ENCODE results near the gene PATJ. TPM values are rescaled to one million over a fixed set of nuclear protein-coding genes. Genes with fewer than 3 reads are reported as not detected.

Gene PATJ
- total RNA-seq, 1 experiment from 2014 or later = 48.8 TPM

DNA sequence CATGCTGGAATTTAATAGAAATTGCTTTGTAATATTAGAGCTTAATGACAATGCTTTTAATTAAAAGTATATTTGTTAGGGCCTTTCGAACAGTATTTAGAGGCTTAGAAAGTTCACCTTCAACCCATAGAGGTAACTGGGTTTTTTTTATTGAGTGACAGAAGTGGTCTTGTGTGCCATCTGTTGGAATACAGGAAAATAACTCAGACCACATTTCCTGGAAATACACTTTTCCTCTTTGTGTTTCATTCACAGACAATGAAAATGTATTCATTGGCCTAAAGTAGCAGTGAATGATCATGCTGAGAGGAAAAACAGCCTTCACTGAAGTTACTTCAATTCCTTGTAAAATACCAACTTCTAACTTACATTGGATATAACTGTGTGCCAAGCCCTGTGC is 368.8 kb downstream of the PATJ start:
- no peak overlapping the region for H3K9ac ChIP-seq (ENCODE audit: low read length)
- no peaks in the 10 kb centered on the region for H3K4me1 ChIP-seq (ENCODE audit: control insufficient read depth in 1 of 2, insufficient read depth in 2 of 2, low read length in 2 of 2)
- ChIA-PET POLR2A (no interaction called here), CTCF (no interaction called here), RAD21 (ENCODE audit: low non-redundant PET in 1 of 2, low total read pairs in 2 of 2, uncharacterized antibody in 2 of 2, unreplicated experiment in 2 of 2) (no interaction called here)
- H3K4me3 ChIP-seq (replicated peaks in 1 of 2; ENCODE audit: low read depth in 1 of 2, low read length in 2 of 2) = no peak overlapping the region
- H2AFZ ChIP-seq (ENCODE audit: low read depth, low read length, poor library complexity, severe bottlenecking) = no peak overlapping the region
- H3K36me3 ChIP-seq (ENCODE audit: control insufficient read depth in 1 of 2, insufficient read depth in 2 of 2, low read length in 2 of 2) = no peaks in the 10 kb centered on the region
- H4K20me1 ChIP-seq (ENCODE audit: insufficient read depth) = no peaks in the 10 kb centered on the region
- H3K79me2 ChIP-seq (ENCODE audit: insufficient read depth, low read length) = no peaks in the 10 kb centered on the region
- DNase-seq (ENCODE audit: low read depth, low spot score) = no peak
- H3K27ac ChIP-seq (ENCODE audit: low read depth, low read length) = no peak overlapping the region
- H3K27me3 ChIP-seq (ENCODE audit: insufficient read depth, low read length) = no peaks in the 10 kb centered on the region
- ATAC-seq = no peak
- no peak overlapping the region for H3K4me2 ChIP-seq (ENCODE audit: low read length)
- H3K9me3 ChIP-seq (ENCODE audit: control insufficient read depth in 1 of 2, insufficient read depth in 1 of 2, low read depth in 1 of 2, low read length in 2 of 2) = no peaks in the 10 kb centered on the region
- TF ChIP-seq CTCF (IDR thresholded peaks at IDR 0.05 in 2 of 3, conservative IDR thresholded peaks at IDR 0.05 in 1 of 3; ENCODE audit: borderline replicate concordance in 1 of 3, insufficient read depth in 1 of 3, low read depth in 2 of 3, low read length in 2 of 3) (peak in 1 of 3 experiments; percentile 30; a peak in 1 of 6 replicates), EZH2 (IDR thresholded peaks at IDR 0.05) (no peak)
- intact Hi-C loops (cut with micrococcal nuclease) = no loop called here
- no peaks in the 10 kb centered on the region for H3K9me2 ChIP-seq (ENCODE audit: insufficient read depth)
- BruUV-seq (replicated peaks) = no TSS peak

DNA sequence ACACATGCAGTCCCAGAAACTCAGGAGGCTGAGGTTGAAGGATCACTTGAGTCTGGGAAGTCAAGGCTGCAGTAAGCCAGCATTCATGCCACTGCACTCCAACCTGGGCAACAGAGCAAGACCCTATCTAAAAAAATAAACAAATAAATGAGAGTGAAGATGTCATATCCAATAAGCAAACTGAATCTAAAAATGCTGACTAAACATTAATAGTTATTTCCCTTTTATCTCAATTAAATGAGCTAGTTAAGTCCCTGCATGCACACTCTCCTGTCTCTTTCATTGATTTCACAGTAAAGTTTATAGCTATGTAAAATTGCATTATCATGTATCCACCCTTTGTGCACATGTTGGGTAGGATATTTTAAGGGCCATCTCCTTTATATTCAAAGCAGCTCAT is 371.2 kb downstream of the PATJ start:
- Histone ChIP-seq H2AFZ (ENCODE audit: low read depth, low read length, poor library complexity, severe bottlenecking) (no peak overlapping the region), H3K4me2 (ENCODE audit: low read length) (no peak overlapping the region), H3K9me2 (ENCODE audit: insufficient read depth) (no peaks in the 10 kb centered on the region), H3K4me1 (ENCODE audit: control insufficient read depth in 1 of 2, insufficient read depth in 2 of 2, low read length in 2 of 2) (no peaks in the 10 kb centered on the region), H3K27me3 (ENCODE audit: insufficient read depth, low read length) (no peaks in the 10 kb centered on the region), H3K36me3 (ENCODE audit: control insufficient read depth in 1 of 2, insufficient read depth in 2 of 2, low read length in 2 of 2) (no peaks in the 10 kb centered on the region), H4K20me1 (ENCODE audit: insufficient read depth) (no peaks in the 10 kb centered on the region), H3K4me3 (replicated peaks in 1 of 2; ENCODE audit: low read depth in 1 of 2, low read length in 2 of 2) (no peak overlapping the region), H3K27ac (ENCODE audit: low read depth, low read length) (no peak overlapping the region), H3K9ac (ENCODE audit: low read length) (no peak overlapping the region), H3K79me2 (ENCODE audit: insufficient read depth, low read length) (no peaks in the 10 kb centered on the region), H3K9me3 (ENCODE audit: control insufficient read depth in 1 of 2, insufficient read depth in 1 of 2, low read depth in 1 of 2, low read length in 2 of 2) (no peaks in the 10 kb centered on the region)
- DNase-seq (ENCODE audit: low read depth, low spot score) (no peak), ATAC-seq (no peak)
- CTCF ChIA-PET = no interaction called here
- no peak for TF ChIP-seq EZH2 (IDR thresholded peaks at IDR 0.05)
- TF ChIP-seq SRF (IDR thresholded peaks at IDR 0.05; ENCODE audit: low read depth) = no peak
- no peak for TF ChIP-seq TCF7L2 (IDR thresholded peaks at IDR 0.05; ENCODE audit: borderline replicate concordance, extremely low read depth, insufficient read depth, insufficient read length)
- no peak for TF ChIP-seq POLR2AphosphoS5 (IDR thresholded peaks at IDR 0.05; ENCODE audit: low read depth, low read length)
- POLR2A ChIA-PET = no interaction called here
- intact Hi-C loops (cut with micrococcal nuclease) = no loop called here
- no TSS peak for BruUV-seq (replicated peaks)
- RAD21 ChIA-PET (ENCODE audit: low non-redundant PET in 1 of 2, low total read pairs in 2 of 2, uncharacterized antibody in 2 of 2, unreplicated experiment in 2 of 2) = no interaction called here
